ENCODE results near the gene WDR46. TPM values are rescaled to one million over a fixed set of nuclear protein-coding genes. Genes with fewer than 3 reads are reported as not detected.
A peak's percentile ranks its signal among the peaks of the same experiment; 100 is the strongest.

WDR46 gene
- total RNA-seq, 4 donors from 2014 or later: 25.0 to 87.2 (median 55.8) TPM

GRCh38 chr6:33317669-33318425, 28.8 kb upstream of the WDR46 start, which contains the start of gene ZBTB22:
Gene ZBTB22, minus strand, starts transcription at chr6:33317744. Its CDS starts 828 bp downstream, at chr6:33316916.
- Histone ChIP-seq H3K4me1 (peaks cover 28 to 66% (median 56%) of the 10 kb centered on the region in 4 donors), H3K27me3 (no peaks in the 10 kb centered on the region), H3K36me3 (peaks cover 0 to 24% (median 8%) of the 10 kb centered on the region in 4 donors), H3K4me3 (peak within 1 kb of the TSS; percentile 36 to 61 (median 46)), H3K9me3 (no peaks in the 10 kb centered on the region), H3K27ac (peak within 1 kb of the TSS; percentile 86 to 94 (median 90))
- DNase-seq: peak; percentile 100
- in situ Hi-C loops (cut with MboI; ENCODE audit: low pct_ligation_motif_present in 1 of 4, low pct_unique_long_range_greater_than_20kb in 1 of 4, low sequenced_read_pairs in 3 of 4): no loop called here
- intact Hi-C loops (cut with DNase I; ENCODE audit: low total_unique reads): loop anchor here (10.0 kb wide), 1 partner anchor 97 kb away; the partner anchor contains the start of genes CUTA and PHF1
- WGBS, 2 donors (ENCODE audit: low coverage in 1 of 2): 1 to 2% methylated on average over 7 to 32 of the region's 44 CpGs
- TF ChIP-seq POLR2AphosphoS5 (IDR thresholded peaks at IDR 0.05): peak; percentile 15 to 78 (median 74)
- peak; percentile 26 for TF ChIP-seq EP300 (IDR thresholded peaks at IDR 0.05; ENCODE audit: low read depth)
- TF ChIP-seq POLR2A (IDR thresholded peaks at IDR 0.05): peak; percentile 38
- TF ChIP-seq CTCF (IDR thresholded peaks at IDR 0.05): no peak

GRCh38 chr6:33317419-33317668, 28.3 kb upstream of the WDR46 start:
- peak overlapping the region; percentile 36 to 61 (median 46) for H3K4me3 ChIP-seq
- no peak for DNase-seq
- intact Hi-C loops (cut with DNase I; ENCODE audit: low total_unique reads): loop anchor here (10.0 kb wide), 1 partner anchor 97 kb away; the partner anchor contains the start of genes CUTA and PHF1
- in situ Hi-C loops (cut with MboI; ENCODE audit: low pct_ligation_motif_present in 1 of 4, low pct_unique_long_range_greater_than_20kb in 1 of 4, low sequenced_read_pairs in 3 of 4): no loop called here
- peaks cover 0 to 24% (median 8%) of the 10 kb centered on the region in 4 donors for H3K36me3 ChIP-seq
- H3K27ac ChIP-seq: peak overlapping the region; percentile 86 to 94 (median 90)
- no peaks in the 10 kb centered on the region for H3K9me3 ChIP-seq
- no peaks in the 10 kb centered on the region for H3K27me3 ChIP-seq
- TF ChIP-seq POLR2A (IDR thresholded peaks at IDR 0.05) (no peak), EP300 (IDR thresholded peaks at IDR 0.05; ENCODE audit: low read depth) (no peak), POLR2AphosphoS5 (IDR thresholded peaks at IDR 0.05) (no peak), CTCF (IDR thresholded peaks at IDR 0.05) (no peak)
- WGBS, 2 donors (ENCODE audit: low coverage in 1 of 2): 0% methylated on average over 6 of the region's 27 CpGs; no CpG with 5 or more reads in 1 of the 2 donors
- peaks cover 30 to 69% (median 58%) of the 10 kb centered on the region in 4 donors for H3K4me1 ChIP-seq

GRCh38 chr6:33316603-33317418, 27.8 kb upstream of the WDR46 start:
- H3K9me3 ChIP-seq: no peaks in the 10 kb centered on the region
- peaks cover 0 to 24% (median 8%) of the 10 kb centered on the region in 4 donors for H3K36me3 ChIP-seq
- no peaks in the 10 kb centered on the region for H3K27me3 ChIP-seq
- peak overlapping the region; percentile 86 to 94 (median 90) for H3K27ac ChIP-seq
- whole genome bisulfite sequencing, 2 donors (ENCODE audit: low coverage in 1 of 2): 83 to 84% methylated on average over 6 to 19 of the region's 19 CpGs
- in situ Hi-C loops (cut with MboI; ENCODE audit: low pct_ligation_motif_present in 1 of 4, low pct_unique_long_range_greater_than_20kb in 1 of 4, low sequenced_read_pairs in 3 of 4): no loop called here
- TF ChIP-seq CTCF (IDR thresholded peaks at IDR 0.05) (no peak), EP300 (IDR thresholded peaks at IDR 0.05; ENCODE audit: low read depth) (no peak), POLR2A (IDR thresholded peaks at IDR 0.05) (no peak), POLR2AphosphoS5 (IDR thresholded peaks at IDR 0.05) (no peak)
- DNase-seq: no peak
- H3K4me1 ChIP-seq: peaks cover 33 to 69% (median 60%) of the 10 kb centered on the region in 4 donors
- H3K4me3 ChIP-seq: peak overlapping the region in 3 of 4 donors; percentile 36 to 61 (median 46)
- intact Hi-C loops (cut with DNase I; ENCODE audit: low total_unique reads): loop anchor here (10.0 kb wide), 1 partner anchor 98 kb away; the partner anchor contains the start of genes CUTA and PHF1
